ENCODE results near the gene KCNAB1. TPM values are rescaled to one million over a fixed set of nuclear protein-coding genes. Genes with fewer than 3 reads are reported as not detected.

KCNAB1 gene
- total RNA-seq, 4 donors from 2014 or later = 4.2 to 11.4 (median 7.8) TPM

DNA sequence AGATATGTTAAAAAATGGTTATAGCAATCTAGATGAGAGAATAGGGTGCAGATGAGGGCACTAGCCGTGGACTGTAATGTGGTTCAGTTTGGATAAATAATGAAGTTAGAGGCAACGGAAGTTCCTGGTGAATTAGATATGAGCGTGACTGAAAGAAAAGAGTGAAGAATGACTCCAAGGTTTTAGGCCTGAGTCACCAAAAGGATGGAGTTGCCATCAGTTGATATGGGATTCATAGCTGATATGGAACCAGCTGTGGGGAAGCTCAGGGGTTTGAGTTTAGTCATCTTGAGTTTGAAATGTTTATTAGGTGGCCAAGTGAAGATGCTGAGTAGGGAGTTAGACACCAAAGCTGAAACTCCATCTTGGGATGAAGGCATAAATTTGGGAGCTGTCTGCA, 368.4 kb downstream of the KCNAB1 start:
- peaks cover 0 to 5% (median 2%) of the 10 kb centered on the region in 4 donors for H3K4me1 ChIP-seq
- no peaks in the 10 kb centered on the region for H3K9me3 ChIP-seq
- no peak overlapping the region for H3K4me3 ChIP-seq
- DNase-seq (ENCODE audit: low spot score in 2 of 2) = no peak
- TF ChIP-seq POLR2A (IDR thresholded peaks at IDR 0.05) = no peak
- no peak for TF ChIP-seq EP300 (IDR thresholded peaks at IDR 0.05)
- TF ChIP-seq, protein P1, sequence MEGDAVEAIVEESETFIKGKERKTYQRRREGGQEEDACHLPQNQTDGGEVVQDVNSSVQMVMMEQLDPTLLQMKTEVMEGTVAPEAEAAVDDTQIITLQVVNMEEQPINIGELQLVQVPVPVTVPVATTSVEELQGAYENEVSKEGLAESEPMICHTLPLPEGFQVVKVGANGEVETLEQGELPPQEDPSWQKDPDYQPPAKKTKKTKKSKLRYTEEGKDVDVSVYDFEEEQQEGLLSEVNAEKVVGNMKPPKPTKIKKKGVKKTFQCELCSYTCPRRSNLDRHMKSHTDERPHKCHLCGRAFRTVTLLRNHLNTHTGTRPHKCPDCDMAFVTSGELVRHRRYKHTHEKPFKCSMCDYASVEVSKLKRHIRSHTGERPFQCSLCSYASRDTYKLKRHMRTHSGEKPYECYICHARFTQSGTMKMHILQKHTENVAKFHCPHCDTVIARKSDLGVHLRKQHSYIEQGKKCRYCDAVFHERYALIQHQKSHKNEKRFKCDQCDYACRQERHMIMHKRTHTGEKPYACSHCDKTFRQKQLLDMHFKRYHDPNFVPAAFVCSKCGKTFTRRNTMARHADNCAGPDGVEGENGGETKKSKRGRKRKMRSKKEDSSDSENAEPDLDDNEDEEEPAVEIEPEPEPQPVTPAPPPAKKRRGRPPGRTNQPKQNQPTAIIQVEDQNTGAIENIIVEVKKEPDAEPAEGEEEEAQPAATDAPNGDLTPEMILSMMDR (IDR thresholded peaks at IDR 0.05) = no peak
- WGBS, 2 donors = 92 to 95% methylated on average over 3 of the region's 3 CpGs
- H3K27ac ChIP-seq = peak overlapping the region in 1 of 4 donors; percentile 12
- H3K36me3 ChIP-seq = no peaks in the 10 kb centered on the region
- H3K27me3 ChIP-seq = no peaks in the 10 kb centered on the region

DNA sequence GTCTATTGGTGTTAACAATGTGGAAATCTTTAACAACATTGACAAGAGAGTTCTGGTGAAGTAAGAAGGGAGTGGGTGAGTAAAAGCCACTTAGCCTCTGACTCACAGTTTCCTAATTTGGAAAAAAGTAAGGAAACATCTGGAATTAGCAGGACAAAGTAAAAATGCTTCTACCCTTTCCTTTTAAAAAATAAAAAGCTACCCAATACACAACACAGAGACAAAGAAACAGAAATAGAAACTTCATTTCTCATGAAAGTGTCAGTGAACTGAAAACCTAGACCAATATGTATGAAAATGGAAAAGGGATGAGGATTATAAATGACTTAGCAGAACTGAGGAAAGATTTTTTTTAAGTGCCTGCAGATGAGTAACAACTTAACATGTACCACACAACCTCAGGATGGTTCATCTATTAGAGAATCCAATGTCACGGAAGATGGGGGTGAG, 369.1 kb downstream of the KCNAB1 start:
- TF ChIP-seq POLR2A (IDR thresholded peaks at IDR 0.05) (no peak), EP300 (IDR thresholded peaks at IDR 0.05) (no peak)
- TF ChIP-seq, protein P1 (IDR thresholded peaks at IDR 0.05) = no peak
- no peak for DNase-seq (ENCODE audit: low spot score in 2 of 2)
- no peak overlapping the region for H3K4me3 ChIP-seq
- no peaks in the 10 kb centered on the region for H3K27me3 ChIP-seq
- no peaks in the 10 kb centered on the region for H3K9me3 ChIP-seq
- 78 to 95% methylated on average over 1 of the region's 1 CpG for WGBS, 2 donors
- no peaks in the 10 kb centered on the region for H3K36me3 ChIP-seq
- H3K4me1 ChIP-seq = peaks cover 0 to 2% (median 0%) of the 10 kb centered on the region in 4 donors
- H3K27ac ChIP-seq = peak overlapping the region in 1 of 4 donors; percentile 36

DNA sequence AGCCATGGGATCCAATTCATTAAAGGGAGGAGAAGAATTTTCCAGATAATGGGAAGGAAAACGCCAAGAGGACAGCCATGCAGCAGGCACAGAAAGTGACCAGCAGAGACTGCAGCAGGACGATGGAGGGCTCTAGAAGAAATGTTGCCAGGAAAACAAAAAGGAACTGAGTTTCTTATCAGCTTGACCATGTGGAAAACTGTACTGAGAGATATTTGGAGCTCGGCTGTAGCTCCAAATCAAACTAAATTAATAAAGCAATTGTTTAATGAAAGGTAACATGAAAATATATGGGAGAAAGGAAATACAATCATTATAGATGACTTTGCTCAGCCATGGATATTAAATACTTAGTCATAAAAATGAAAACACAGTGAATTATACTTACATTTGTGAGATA, 370.8 kb downstream of the KCNAB1 start:
- no peaks in the 10 kb centered on the region for H3K27me3 ChIP-seq
- no peak overlapping the region for H3K4me3 ChIP-seq
- no peak overlapping the region for H3K27ac ChIP-seq
- WGBS, 2 donors = 77 to 85% methylated on average over 3 of the region's 3 CpGs
- no peaks in the 10 kb centered on the region for H3K9me3 ChIP-seq
- TF ChIP-seq EP300 (IDR thresholded peaks at IDR 0.05) (no peak), POLR2A (IDR thresholded peaks at IDR 0.05) (no peak)
- TF ChIP-seq, protein P1 (IDR thresholded peaks at IDR 0.05) = no peak
- no peaks in the 10 kb centered on the region for H3K36me3 ChIP-seq
- no peak for DNase-seq (ENCODE audit: low spot score in 2 of 2)
- peaks cover 0 to 2% (median 0%) of the 10 kb centered on the region in 4 donors for H3K4me1 ChIP-seq

DNA sequence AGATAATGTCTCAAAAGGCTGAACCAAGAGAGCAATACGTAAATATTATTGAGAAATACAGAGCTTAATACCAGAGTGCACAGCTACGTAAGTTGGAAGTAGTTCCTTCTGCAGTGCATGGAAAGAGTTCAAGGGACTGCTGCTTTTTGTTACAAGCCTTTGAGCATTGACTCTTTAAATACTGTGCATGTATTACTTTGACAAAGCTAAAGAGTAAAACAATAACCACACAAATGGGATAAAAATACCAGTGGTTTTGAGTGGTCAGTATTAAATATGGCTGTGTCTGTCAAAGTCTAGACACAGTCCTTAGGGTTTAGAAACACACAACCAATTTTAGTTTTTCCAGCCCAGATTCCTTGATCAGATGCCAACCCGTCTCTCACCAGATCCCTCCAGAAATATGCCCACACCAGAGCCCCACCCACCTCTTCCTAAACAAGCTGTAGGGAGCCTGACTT, 372.5 kb downstream of the KCNAB1 start:
- H3K27me3 ChIP-seq = no peaks in the 10 kb centered on the region
- WGBS, 2 donors = 54 to 58% methylated on average over 3 of the region's 3 CpGs
- no peak for DNase-seq (ENCODE audit: low spot score in 2 of 2)
- H3K4me1 ChIP-seq = peaks cover 0 to 2% (median 0%) of the 10 kb centered on the region in 4 donors
- H3K27ac ChIP-seq = no peak overlapping the region
- no peak overlapping the region for H3K4me3 ChIP-seq
- no peaks in the 10 kb centered on the region for H3K9me3 ChIP-seq
- TF ChIP-seq POLR2A (IDR thresholded peaks at IDR 0.05) (no peak), EP300 (IDR thresholded peaks at IDR 0.05) (no peak)
- TF ChIP-seq, protein P1 (IDR thresholded peaks at IDR 0.05) = no peak
- no peaks in the 10 kb centered on the region for H3K36me3 ChIP-seq

DNA sequence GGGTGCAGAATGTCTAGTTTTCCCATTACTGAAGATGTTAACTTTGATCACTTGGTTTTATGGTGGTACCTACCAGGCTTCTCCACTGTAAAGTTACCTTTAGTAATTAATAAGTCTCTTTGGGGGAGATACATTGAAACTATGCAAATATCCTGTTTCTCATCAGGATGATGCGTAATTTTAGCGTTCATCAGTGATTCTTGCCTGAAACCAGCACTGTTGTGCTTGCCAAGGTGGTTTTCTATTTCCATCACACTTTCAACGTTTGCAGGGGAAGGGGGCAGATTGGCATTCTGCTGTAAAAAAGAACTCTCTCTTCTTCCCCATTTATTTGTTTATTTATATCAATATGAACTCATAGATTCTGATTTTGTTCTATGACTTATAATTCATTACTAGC, 373.5 kb downstream of the KCNAB1 start:
- TF ChIP-seq, protein P1 (IDR thresholded peaks at IDR 0.05) = no peak
- TF ChIP-seq POLR2A (IDR thresholded peaks at IDR 0.05) (no peak), EP300 (IDR thresholded peaks at IDR 0.05) (no peak)
- Histone ChIP-seq H3K27me3 (no peaks in the 10 kb centered on the region), H3K4me1 (peaks cover 0 to 2% (median 0%) of the 10 kb centered on the region in 4 donors), H3K27ac (no peak overlapping the region), H3K4me3 (no peak overlapping the region), H3K9me3 (peaks cover 0 to 6% (median 0%) of the 10 kb centered on the region in 4 donors), H3K36me3 (no peaks in the 10 kb centered on the region)
- WGBS, 2 donors = 87 to 90% methylated on average over 3 of the region's 3 CpGs
- DNase-seq (ENCODE audit: low spot score in 2 of 2) = no peak

Measured in tibial nerve (tissue), 4 donors.